ENCODE data around the gene BSND.

BSND gene

GRCh38 chr1:54977533-54978297 is 21.0 kb upstream of the BSND start:
- Histone ChIP-seq H3K4me3 (ENCODE audit: low read length) (no peak overlapping the region), H3K9ac (ENCODE audit: low read length) (no peak overlapping the region), H3K27me3 (replicated peaks; ENCODE audit: control insufficient read depth, insufficient read depth, low read length) (peaks cover 18% of the 10 kb centered on the region), H3K9me3 (ENCODE audit: control insufficient read depth, low read length) (no peaks in the 10 kb centered on the region), H3K36me3 (ENCODE audit: control insufficient read depth, insufficient read depth, low read length, severe bottlenecking) (no peaks in the 10 kb centered on the region), H3K4me1 (ENCODE audit: control insufficient read depth, insufficient read depth, low read length) (peaks cover 12% of the 10 kb centered on the region)
- no peak for DNase-seq (ENCODE audit: low read depth)

DNA sequence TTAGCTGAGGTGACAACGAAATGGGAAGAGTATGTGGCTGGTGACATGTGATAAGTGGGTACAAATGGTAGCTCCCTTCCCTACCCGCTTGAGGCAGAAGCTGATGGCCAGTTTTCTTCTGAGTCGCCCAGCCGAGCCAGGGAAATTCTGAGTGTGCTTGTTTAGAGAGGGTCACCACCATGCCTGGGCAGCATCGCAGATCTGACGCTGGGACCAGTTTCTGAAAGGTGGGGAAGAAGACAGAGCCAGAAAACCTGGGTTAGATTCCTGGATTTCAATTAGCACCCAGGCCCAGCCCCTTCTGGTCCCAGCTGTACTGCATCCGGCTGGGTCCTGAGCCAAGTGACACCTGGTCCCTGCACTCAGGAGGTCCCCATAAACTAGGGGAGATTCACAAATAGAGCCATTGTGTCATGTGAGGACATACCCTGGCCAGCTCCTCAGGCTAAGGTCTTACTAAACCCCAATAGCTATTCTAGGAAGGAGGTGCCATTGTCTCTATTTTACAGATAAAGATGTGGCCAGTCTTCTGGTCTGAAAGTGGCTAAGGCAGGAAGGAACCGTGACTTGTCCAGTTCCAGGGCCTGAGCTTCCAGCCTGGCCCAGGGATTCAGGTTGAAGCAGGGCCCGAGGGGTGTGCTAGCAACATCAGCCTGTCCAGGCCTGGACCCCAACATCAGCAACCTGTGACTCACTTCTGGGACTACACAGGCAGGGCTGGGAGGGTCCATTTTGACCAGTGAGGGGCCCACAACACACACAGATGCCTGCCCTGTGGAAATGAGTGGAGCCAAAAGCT is 20.0 kb upstream of the BSND start:
- H3K36me3 ChIP-seq (ENCODE audit: control insufficient read depth, insufficient read depth, low read length, severe bottlenecking): no peaks in the 10 kb centered on the region
- H3K9ac ChIP-seq (ENCODE audit: low read length): no peak overlapping the region
- no peak for DNase-seq (ENCODE audit: low read depth)
- H3K4me1 ChIP-seq (ENCODE audit: control insufficient read depth, insufficient read depth, low read length): peaks cover 2% of the 10 kb centered on the region
- peaks cover 20% of the 10 kb centered on the region for H3K27me3 ChIP-seq (replicated peaks; ENCODE audit: control insufficient read depth, insufficient read depth, low read length)
- no peaks in the 10 kb centered on the region for H3K9me3 ChIP-seq (ENCODE audit: control insufficient read depth, low read length)
- H3K4me3 ChIP-seq (ENCODE audit: low read length): no peak overlapping the region

DNA sequence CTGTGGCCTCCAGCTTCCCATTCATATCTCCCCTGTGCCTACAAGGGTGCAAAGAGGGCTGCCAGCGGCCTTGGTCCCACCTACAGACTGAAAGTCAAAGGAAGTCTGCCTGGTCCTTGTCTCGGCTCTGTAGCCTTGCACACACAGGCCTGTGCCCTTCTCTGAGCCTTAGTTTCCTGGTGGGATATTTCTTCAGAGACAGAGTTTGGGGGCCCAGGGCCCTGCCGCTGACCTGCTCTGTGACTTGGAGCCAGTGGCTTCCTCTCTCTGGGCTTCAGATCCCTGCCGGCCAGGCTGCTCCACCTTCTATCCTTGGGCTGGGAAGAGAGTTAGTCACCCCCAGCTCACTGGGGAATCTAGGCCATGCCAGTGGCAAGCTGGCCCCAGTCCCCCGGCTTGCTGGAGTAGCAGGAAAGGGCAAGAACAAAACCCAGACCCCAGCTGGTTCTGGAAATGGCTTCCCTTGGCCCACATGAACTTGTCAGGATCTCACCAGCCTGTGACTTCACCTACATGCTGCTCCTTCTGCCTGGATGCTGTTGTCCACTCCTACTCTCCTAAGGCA is 19.3 kb upstream of the BSND start:
- H3K9ac ChIP-seq (ENCODE audit: low read length): no peak overlapping the region
- H3K27me3 ChIP-seq (replicated peaks; ENCODE audit: control insufficient read depth, insufficient read depth, low read length): peaks cover 23% of the 10 kb centered on the region
- H3K9me3 ChIP-seq (ENCODE audit: control insufficient read depth, low read length): no peaks in the 10 kb centered on the region
- H3K4me3 ChIP-seq (ENCODE audit: low read length): no peak overlapping the region
- no peak for DNase-seq (ENCODE audit: low read depth)
- no peaks in the 10 kb centered on the region for H3K36me3 ChIP-seq (ENCODE audit: control insufficient read depth, insufficient read depth, low read length, severe bottlenecking)
- H3K4me1 ChIP-seq (ENCODE audit: control insufficient read depth, insufficient read depth, low read length): no peaks in the 10 kb centered on the region

- H3K4me3 ChIP-seq (ENCODE audit: low read length): peak overlapping the region; percentile 63
Measured at GRCh38 chr1:54980046-54980527, 18.6 kb upstream of the BSND start.

GRCh38 chr1:54980528-54981241 is 18.0 kb upstream of the BSND start, which contains the start of gene TMEM61:
TSS of gene TMEM61 (plus strand) at chr1:54980628. CDS start at chr1:54981066, 438 bp downstream.
- H3K27me3 ChIP-seq (replicated peaks; ENCODE audit: control insufficient read depth, insufficient read depth, low read length): peaks cover 25% of the 10 kb centered on the region
- no peaks in the 10 kb centered on the region for H3K9me3 ChIP-seq (ENCODE audit: control insufficient read depth, low read length)
- H3K9ac ChIP-seq (ENCODE audit: low read length): peak within 1 kb of the TSS; percentile 37
- H3K4me3 ChIP-seq (ENCODE audit: low read length): peak within 1 kb of the TSS; percentile 63
- no peaks in the 10 kb centered on the region for H3K36me3 ChIP-seq (ENCODE audit: control insufficient read depth, insufficient read depth, low read length, severe bottlenecking)
- H3K4me1 ChIP-seq (ENCODE audit: control insufficient read depth, insufficient read depth, low read length): no peaks in the 10 kb centered on the region
- DNase-seq (ENCODE audit: low read depth): peak; percentile 50

More at GRCh38 chr1:54980046-54980527, 18.6 kb upstream of the BSND start:
- Histone ChIP-seq H3K27me3 (replicated peaks; ENCODE audit: control insufficient read depth, insufficient read depth, low read length) (peaks cover 25% of the 10 kb centered on the region), H3K4me1 (ENCODE audit: control insufficient read depth, insufficient read depth, low read length) (no peaks in the 10 kb centered on the region), H3K36me3 (ENCODE audit: control insufficient read depth, insufficient read depth, low read length, severe bottlenecking) (no peaks in the 10 kb centered on the region), H3K9ac (ENCODE audit: low read length) (peak overlapping the region; percentile 37), H3K9me3 (ENCODE audit: control insufficient read depth, low read length) (no peaks in the 10 kb centered on the region)
- no peak for DNase-seq (ENCODE audit: low read depth)

- H3K9me3 ChIP-seq (ENCODE audit: control insufficient read depth, low read length): no peaks in the 10 kb centered on the region
- H3K4me1 ChIP-seq (ENCODE audit: control insufficient read depth, insufficient read depth, low read length): no peaks in the 10 kb centered on the region
- H3K9ac ChIP-seq (ENCODE audit: low read length): no peak overlapping the region
- peaks cover 25% of the 10 kb centered on the region for H3K27me3 ChIP-seq (replicated peaks; ENCODE audit: control insufficient read depth, insufficient read depth, low read length)
- H3K4me3 ChIP-seq (ENCODE audit: low read length): no peak overlapping the region
- no peak for DNase-seq (ENCODE audit: low read depth)
- no peaks in the 10 kb centered on the region for H3K36me3 ChIP-seq (ENCODE audit: control insufficient read depth, insufficient read depth, low read length, severe bottlenecking)
Measured at GRCh38 chr1:54981466-54981865, 17.3 kb upstream of the BSND start.

DNA sequence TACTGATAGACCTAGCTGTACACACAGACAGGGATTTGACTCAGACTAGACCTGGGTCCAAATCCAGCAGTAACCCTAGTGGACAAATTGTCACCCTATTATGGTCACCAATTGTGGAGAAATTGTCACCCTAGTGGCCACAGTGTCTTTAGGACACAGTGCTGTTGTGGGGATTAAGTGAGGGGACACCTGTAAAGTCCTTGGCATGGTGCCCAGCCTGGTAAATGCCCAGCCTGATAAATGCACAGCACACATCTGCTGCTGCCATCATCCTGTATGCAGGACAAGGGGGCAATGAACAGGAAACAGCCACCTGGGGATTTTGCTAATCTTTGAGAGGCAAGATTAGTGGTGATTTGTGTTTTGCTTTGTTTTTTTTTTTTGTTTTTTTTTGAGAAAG is 16.0 kb upstream of the BSND start:
- no peak for DNase-seq (ENCODE audit: low read depth)
- Histone ChIP-seq H3K9me3 (ENCODE audit: control insufficient read depth, low read length) (no peaks in the 10 kb centered on the region), H3K4me3 (ENCODE audit: low read length) (no peak overlapping the region), H3K4me1 (ENCODE audit: control insufficient read depth, insufficient read depth, low read length) (no peaks in the 10 kb centered on the region), H3K36me3 (ENCODE audit: control insufficient read depth, insufficient read depth, low read length, severe bottlenecking) (no peaks in the 10 kb centered on the region), H3K9ac (ENCODE audit: low read length) (no peak overlapping the region), H3K27me3 (replicated peaks; ENCODE audit: control insufficient read depth, insufficient read depth, low read length) (peaks cover 25% of the 10 kb centered on the region)

GRCh38 chr1:54984131-54984842 is 14.4 kb upstream of the BSND start:
- H3K36me3 ChIP-seq (ENCODE audit: control insufficient read depth, insufficient read depth, low read length, severe bottlenecking): no peaks in the 10 kb centered on the region
- no peak overlapping the region for H3K9ac ChIP-seq (ENCODE audit: low read length)
- H3K4me1 ChIP-seq (ENCODE audit: control insufficient read depth, insufficient read depth, low read length): no peaks in the 10 kb centered on the region
- no peaks in the 10 kb centered on the region for H3K9me3 ChIP-seq (ENCODE audit: control insufficient read depth, low read length)
- DNase-seq (ENCODE audit: low read depth): no peak
- peaks cover 15% of the 10 kb centered on the region for H3K27me3 ChIP-seq (replicated peaks; ENCODE audit: control insufficient read depth, insufficient read depth, low read length)
- H3K4me3 ChIP-seq (ENCODE audit: low read length): no peak overlapping the region

DNA sequence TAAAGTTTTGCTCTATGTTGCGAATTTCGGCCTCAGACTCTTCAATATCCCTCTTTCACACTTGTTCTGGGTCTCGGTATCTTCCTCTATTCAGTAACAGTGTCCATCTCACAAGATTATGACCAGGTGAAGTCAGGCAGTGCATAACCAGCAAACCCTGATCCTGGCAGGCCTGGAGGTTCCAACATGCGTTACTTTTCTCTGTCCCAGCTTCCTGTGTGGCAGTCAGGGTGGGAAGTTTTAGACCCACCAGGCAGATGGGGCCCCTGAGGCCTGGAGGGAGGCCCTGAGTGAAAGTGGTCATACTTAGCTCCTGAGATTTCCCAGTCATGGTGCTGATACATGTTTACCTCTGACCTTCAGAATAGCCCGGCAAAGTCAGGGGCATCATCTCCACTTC is 13.2 kb upstream of the BSND start:
- H3K36me3 ChIP-seq (ENCODE audit: control insufficient read depth, insufficient read depth, low read length, severe bottlenecking): no peaks in the 10 kb centered on the region
- H3K9me3 ChIP-seq (ENCODE audit: control insufficient read depth, low read length): no peaks in the 10 kb centered on the region
- no peak overlapping the region for H3K4me3 ChIP-seq (ENCODE audit: low read length)
- no peak for DNase-seq (ENCODE audit: low read depth)
- no peak overlapping the region for H3K9ac ChIP-seq (ENCODE audit: low read length)
- H3K27me3 ChIP-seq (replicated peaks; ENCODE audit: control insufficient read depth, insufficient read depth, low read length): peaks cover 15% of the 10 kb centered on the region
- H3K4me1 ChIP-seq (ENCODE audit: control insufficient read depth, insufficient read depth, low read length): no peaks in the 10 kb centered on the region

DNA sequence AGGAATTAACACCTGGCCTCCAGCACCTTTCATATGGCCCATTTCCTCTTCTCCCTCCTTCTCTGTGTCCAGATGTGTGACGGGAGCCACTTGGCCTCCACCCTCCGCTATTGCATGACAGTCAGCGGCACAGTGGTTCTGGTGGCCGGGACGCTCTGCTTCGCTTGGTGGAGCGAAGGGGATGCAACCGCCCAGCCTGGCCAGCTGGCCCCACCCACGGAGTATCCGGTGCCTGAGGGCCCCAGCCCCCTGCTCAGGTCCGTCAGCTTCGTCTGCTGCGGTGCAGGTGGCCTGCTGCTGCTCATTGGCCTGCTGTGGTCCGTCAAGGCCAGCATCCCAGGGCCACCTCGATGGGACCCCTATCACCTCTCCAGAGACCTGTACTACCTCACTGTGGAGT is 12.7 kb upstream of the BSND start:
- DNase-seq (ENCODE audit: low read depth): no peak
- Histone ChIP-seq H3K9ac (ENCODE audit: low read length) (no peak overlapping the region), H3K4me1 (ENCODE audit: control insufficient read depth, insufficient read depth, low read length) (no peaks in the 10 kb centered on the region), H3K36me3 (ENCODE audit: control insufficient read depth, insufficient read depth, low read length, severe bottlenecking) (no peaks in the 10 kb centered on the region), H3K27me3 (replicated peaks; ENCODE audit: control insufficient read depth, insufficient read depth, low read length) (peaks cover 15% of the 10 kb centered on the region), H3K9me3 (ENCODE audit: control insufficient read depth, low read length) (no peaks in the 10 kb centered on the region), H3K4me3 (ENCODE audit: low read length) (no peak overlapping the region)
